Stimulated activated CD4-positive, alpha-beta T cell treated with anti-CD3 and anti-CD28 coated beads, Interleukin-12 subunit alpha, Interleukin-12 subunit beta, amount 100 ng/mL, for 48 hours (primary cell): Measurements from ENCODE around the gene RAPGEF6.
"Not testable (repeated sequence)": the region's sequence is repeated elsewhere in the genome, so short reads cannot be mapped to it uniquely, and the experiment has no call there.

ENCODE experiments used
- DNase-seq, 3 donors: peaks; one replicate each; pipeline ENCODE4 v3.0.0-alpha.2; 2020; ENCODE audit warnings: low read depth in 2 of 3, low spot score in 1 of 3

The RAPGEF6 gene, protein sequence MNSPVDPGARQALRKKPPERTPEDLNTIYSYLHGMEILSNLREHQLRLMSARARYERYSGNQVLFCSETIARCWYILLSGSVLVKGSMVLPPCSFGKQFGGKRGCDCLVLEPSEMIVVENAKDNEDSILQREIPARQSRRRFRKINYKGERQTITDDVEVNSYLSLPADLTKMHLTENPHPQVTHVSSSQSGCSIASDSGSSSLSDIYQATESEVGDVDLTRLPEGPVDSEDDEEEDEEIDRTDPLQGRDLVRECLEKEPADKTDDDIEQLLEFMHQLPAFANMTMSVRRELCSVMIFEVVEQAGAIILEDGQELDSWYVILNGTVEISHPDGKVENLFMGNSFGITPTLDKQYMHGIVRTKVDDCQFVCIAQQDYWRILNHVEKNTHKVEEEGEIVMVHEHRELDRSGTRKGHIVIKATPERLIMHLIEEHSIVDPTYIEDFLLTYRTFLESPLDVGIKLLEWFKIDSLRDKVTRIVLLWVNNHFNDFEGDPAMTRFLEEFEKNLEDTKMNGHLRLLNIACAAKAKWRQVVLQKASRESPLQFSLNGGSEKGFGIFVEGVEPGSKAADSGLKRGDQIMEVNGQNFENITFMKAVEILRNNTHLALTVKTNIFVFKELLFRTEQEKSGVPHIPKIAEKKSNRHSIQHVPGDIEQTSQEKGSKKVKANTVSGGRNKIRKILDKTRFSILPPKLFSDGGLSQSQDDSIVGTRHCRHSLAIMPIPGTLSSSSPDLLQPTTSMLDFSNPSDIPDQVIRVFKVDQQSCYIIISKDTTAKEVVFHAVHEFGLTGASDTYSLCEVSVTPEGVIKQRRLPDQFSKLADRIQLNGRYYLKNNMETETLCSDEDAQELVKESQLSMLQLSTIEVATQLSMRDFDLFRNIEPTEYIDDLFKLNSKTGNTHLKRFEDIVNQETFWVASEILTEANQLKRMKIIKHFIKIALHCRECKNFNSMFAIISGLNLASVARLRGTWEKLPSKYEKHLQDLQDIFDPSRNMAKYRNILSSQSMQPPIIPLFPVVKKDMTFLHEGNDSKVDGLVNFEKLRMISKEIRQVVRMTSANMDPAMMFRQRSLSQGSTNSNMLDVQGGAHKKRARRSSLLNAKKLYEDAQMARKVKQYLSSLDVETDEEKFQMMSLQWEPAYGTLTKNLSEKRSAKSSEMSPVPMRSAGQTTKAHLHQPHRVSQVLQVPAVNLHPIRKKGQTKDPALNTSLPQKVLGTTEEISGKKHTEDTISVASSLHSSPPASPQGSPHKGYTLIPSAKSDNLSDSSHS (N-terminal part only)

DNA sequence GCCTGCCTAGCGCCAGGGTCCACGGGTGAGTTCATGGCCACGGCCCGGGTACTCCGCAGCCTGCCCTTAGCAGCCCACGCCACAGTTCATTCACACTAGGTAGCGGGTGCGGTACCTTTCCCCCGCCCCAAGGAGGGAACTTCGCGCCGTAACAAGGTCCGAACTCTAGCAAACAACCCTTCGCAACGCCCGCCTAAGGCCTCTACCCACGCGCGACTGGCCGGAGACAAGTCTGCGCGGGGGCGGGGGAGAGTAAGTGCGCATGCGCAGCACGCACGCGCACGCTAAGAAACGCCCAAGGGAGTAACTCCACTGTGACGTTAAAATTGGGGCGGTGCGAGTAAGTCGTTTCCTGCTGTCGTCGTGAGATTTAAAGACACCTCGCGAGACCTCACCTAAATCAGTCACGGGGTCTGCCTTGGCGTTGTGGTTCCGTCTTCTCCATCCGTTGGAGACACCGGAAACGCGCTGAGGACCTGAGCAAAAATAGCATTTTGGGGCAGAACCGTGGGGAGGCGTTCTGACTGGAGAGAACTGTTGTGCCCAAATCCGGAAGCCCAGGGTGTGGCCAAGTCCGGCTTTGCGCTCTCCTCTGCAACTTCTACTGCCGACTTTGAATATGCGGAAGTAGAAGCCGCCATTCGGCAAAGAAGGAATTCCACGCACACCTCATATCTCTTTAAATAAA is at the start of gene RAPGEF6:
Gene RAPGEF6 (minus strand): TSS at position 234 of the 688 bp plus-strand sequence. CDS start 199 bp downstream, at position 35.
- peak; percentile 94 to 96 (median 95) for DNase-seq

DNA sequence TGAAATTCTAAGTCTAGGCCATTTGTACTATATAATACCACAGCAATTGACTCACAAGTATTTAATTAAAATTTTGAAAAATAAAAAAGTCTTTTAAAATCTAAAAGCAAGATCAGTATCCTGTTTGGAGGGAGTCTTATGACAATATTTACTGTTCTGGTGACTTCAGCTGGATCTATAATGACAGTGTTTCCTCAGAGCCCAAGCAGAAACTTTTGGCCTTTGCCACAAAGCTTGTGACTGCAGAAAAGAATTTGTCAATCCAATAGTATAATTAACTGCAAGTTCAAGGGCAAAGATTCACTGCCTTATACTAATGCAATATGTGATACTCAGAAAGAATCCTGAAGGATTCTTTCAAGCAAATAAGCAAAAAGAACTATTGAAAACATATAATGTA is 49.6 kb upstream of the RAPGEF6 start:
- no peak for DNase-seq

DNA sequence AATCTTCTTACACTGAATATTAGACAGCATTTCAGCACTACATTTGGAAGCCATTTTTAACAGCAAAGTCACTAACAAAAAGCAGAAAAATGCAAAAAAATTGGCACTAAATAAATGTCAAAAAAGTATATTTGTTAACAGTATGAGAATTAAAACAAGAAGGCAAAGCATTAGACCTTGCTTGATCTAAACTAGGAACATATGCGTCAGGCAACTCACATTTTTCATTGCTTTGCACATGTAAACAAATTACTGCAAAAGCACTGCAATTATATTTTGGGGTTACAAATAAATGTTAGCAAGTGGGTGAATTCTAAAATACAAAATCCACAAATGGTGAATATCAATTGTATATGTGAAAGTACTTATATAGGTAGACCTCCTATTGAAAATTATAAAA is 49.0 kb upstream of the RAPGEF6 start:
- DNase-seq: no peak

DNA sequence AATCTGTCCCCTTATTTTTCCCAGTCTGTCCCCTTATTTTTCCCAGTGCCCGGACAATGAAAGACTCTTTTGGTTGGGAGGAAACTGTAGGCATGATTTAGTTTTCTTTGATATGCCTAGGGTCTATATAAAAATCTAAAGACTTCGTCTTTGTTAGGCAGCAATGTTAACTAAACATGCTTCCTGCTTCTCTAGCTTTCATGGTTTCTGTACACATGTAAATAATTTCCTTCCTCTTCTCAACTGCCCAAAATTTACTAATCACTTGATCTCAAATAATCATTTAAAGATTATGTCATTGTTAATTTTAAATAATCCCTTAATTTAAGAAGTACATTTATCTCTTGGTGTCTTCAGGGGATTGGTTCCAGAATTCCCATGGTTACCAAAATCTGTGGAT is 47.8 kb upstream of the RAPGEF6 start:
- DNase-seq: no peak

DNA sequence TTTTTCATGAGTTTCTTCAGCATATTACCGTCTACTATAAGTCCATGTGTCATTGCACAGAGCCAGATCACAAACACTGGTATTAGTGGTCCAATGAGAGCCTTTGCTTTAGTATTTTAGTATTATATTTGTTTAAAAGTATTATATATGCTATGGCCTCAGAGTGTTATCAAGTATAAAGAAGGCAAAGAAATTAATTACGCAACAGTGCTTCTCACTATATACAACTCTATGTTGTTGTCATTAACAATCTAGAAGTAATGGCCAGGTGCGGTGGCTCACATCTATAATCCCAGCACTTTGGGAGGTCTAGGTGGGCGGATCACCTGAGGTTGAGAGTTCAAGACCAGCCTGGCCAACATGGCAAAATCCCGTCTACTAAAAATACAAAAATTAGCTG is 47.1 kb upstream of the RAPGEF6 start:
- DNase-seq: no peak

DNA sequence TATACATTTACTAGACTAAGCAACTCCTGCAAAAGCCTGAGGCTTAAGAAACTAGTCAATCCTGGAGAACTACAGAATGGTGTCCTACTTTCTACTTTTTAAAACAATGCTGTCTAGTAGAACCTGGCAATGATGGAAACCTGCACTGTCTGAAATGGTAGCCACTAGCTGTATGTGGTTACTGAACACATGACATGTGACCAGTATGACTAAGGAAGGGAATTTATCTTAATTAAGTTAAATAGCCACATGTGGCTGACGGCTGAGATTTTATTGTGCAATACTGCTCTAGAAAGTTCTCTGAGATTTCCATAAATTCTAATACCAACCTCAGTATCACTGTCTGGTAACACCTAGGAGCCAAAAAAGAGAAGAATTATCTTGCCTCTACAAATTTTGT is 44.9 kb upstream of the RAPGEF6 start:
- no peak for DNase-seq

DNA sequence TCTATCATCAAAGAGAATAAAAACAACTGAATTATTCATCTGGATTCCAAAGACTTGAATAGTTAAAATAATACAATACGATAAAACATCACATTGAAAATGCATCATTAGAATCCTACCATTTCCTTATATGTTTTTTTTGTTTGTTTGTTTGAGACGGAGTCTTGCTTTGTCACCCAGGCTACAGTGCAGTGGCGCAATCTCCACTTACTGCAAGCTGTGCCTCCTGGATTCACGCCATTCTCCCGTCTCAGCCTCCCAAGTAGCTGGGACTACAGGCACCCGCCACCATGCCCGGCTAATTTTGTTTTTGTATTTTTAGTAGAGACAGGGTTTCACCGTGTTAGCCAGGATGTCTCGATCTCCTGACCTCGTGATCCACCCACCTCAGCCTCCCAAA is 43.2 kb upstream of the RAPGEF6 start:
- not testable (repeated sequence) for DNase-seq

DNA sequence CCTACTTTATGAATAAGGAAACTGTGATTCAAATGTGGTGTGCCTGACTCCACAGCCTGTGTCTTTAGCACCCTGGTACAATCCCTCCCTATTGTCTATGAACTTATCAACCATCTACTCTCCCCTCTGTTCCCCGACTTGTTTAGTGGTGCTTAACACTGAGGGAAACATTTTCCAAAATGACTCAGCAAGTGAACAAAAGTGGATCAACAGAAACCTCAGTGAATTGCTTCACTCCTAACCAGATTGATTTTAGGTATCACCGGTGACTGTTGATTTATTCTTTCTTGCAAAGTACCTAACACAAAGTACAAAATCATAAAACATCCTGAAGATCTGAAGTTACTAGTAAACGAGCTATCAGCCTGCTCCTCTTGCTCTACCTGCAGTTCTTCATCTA is 42.1 kb upstream of the RAPGEF6 start:
- DNase-seq: no peak

DNA sequence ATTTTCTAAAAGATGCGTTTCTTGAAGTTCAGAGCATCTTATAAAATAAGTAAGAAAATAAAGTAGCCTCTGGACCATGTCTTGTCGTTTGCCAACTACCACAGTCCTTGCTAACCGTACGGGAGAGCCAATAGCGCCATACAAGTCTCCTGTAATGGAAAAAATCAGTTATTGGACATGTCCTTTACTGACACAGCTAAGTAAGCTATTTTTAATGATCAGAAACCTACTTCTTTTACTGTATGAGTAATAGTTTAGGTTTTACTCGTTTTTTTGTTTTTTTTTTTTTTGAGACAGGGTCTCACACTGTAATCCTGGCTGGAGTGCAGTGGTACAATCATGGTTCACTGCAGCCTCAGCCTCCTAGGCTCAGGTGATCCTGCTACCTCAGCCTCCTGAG is 37.7 kb upstream of the RAPGEF6 start:
- DNase-seq: no peak

DNA sequence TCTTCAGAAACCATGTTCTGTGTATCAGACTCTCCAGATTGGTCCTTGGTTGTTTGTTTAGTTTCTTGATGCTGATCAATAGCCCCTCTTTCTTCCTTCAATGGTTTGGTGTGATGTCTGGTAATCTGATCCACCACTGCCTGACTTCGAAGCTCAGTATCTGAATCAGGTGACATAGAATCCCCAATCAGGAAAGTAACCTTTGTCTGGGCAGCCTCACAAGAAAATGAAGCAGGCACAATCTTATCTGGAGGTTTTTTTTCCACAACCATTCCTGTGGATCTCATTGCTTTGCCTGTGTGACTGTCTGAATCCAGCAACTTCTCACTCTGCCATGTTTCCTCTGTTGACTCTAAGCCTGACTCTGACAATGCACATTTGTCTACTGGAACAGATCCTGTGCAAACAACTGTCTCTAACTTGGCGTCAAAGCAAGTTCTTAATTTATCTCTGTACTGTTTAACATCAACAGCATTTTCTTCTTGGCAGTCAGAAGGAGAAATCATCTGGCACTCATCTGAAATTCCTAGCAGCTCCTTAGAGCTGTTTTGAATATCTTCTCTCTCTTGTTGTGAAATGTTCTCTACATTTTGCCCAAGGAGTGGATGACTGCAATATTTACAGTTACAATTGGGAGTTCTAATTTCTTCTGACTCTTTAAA is 37.1 kb upstream of the RAPGEF6 start:
- no peak for DNase-seq

DNA sequence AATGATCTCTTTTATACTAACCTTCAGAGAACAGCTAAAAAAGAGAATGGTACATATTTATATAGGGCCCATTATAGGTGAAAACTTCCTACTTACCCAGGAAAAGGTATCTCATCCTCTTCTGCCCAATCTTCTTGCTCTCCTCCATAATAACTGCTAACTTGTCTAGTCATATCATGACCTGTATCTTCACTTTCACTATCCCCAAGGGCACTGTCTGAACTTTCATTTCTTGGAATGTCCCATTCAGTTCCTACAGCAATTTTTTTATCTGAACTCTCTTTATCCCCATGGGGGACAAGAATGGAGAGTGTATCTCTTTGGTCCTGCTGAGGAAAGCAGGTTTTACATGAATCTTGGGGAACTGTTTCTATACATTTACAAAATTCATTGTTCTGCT is 36.4 kb upstream of the RAPGEF6 start:
- DNase-seq: no peak

DNA sequence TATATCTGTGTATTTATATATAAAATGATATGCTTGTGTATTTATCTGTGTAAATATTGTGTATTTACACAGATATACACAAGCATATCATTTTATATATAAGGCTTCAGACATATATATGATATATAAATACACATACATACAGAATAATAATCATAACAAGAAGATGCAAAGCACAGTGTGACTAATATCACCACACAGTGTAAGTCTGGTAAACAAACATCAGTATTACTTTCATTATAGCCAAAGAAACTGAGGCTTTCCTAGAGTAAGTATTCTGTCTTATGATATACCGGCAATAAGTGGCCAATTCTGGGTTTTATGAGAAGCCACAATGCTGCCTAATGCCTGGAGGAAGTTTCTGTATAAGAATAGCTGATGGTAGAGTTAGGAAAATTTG is 29.9 kb upstream of the RAPGEF6 start:
- DNase-seq: no peak

DNA sequence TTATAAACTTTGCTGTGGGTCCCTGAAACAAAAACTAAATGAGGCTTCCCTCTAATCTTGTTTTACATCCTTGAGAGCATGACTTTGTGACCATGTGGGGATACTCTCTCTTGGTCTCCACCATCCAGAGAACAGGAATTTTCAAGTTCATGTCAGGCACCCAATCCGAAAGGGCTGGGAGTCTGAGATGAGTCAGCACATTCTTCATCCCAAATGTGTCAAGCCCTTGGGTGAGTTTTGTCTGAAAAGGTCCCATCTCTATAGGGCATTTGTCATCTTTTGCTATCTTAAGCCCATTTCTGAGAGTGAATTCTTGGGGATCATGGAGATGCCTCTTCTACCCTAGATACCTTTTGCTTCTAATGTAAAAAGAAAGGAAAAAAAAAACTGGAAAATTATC is 26.9 kb upstream of the RAPGEF6 start:
- DNase-seq: no peak

DNA sequence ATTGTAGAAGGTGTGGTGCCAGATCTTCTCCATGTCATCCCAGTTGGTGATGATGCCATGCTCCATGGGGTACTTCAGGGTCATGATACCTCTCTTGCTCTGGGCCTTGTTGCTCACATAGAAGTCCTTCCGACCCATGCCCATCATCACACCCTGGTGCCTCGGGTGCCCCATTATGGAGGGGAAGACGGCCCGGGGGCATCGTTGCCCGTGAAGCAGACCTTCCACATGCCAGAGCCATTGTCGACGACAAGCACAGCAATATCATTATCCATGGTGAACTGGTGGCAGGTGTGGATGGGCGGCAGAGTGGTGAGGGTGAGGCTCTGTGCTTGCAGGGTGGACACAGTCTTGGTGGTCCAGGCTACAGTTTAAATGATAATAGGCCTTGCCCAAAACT is 24.8 kb upstream of the RAPGEF6 start:
- no peak for DNase-seq

DNA sequence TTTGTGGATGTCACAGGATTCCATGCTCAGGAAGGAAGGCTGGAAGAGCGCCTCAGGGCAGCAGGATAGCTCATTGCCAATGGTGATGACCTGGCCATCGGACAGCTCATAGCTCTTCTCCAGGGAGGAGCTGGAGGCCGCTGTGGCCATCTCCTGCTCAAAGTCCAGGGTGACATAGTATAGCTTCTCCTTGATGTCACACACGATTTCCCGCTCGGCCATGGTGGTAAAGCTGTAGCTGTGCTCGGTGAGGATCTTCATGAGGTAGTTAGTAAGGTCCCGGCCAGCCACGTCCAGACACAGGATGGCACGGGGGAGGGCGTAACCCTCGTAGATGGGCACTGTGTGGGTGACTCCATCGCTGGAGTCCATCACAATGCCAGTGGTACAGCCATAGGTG is 24.3 kb upstream of the RAPGEF6 start:
- DNase-seq: no peak

DNA sequence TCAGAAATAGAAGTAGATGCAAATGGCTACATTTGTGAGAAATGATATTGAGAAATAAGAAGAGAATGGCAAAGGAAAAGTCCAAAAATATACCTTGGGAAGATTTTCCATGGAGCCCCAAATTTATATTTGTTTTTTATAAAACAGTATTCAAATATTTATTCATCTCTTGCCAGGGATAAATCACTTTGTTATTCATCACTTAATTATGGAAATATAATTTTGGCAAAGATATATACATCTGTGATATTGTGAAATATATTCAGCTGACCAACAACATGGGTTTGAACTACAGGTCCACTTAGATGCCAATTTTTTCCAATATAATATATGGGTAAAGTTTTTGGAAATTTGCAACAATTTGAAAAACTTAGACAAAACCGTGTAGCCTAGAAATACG is 19.7 kb upstream of the RAPGEF6 start:
- no peak for DNase-seq

DNA sequence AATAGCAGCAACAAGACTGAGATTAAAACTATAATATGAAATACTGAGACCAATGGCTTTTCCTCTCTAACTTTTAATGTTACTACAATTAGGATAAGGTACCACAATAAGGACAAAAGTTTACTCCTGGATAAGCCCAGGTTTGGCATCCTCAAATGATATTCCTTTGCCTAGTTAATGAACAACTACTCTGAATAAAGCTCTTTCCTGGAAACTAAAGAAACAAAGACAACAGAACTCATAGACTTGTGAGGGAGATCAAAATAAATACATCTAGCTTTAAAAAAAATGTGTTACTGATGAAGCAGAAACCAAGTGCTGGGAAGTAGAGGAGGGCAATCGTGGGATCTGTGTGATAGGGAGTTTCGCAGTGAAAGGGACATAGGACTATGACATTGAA is 19.3 kb upstream of the RAPGEF6 start:
- DNase-seq: no peak

DNA sequence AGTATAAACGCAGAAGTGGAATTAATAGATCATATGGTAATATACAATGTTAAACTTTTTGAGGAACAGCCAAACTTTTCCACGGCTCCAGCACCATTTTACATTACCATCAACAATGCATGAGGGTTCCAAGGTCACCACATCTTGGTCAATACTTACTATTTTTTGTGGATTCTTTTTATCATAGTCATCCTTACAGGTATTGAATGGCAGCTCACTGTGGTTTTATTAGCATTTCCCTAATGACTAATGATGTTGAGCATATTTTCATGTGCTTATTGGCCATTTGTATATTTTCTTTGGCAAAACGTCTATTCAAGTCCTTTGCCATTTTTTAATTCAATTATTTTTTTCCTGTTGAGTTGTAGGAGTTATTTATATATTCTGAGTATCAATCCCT is 14.1 kb upstream of the RAPGEF6 start:
- DNase-seq: no peak

DNA sequence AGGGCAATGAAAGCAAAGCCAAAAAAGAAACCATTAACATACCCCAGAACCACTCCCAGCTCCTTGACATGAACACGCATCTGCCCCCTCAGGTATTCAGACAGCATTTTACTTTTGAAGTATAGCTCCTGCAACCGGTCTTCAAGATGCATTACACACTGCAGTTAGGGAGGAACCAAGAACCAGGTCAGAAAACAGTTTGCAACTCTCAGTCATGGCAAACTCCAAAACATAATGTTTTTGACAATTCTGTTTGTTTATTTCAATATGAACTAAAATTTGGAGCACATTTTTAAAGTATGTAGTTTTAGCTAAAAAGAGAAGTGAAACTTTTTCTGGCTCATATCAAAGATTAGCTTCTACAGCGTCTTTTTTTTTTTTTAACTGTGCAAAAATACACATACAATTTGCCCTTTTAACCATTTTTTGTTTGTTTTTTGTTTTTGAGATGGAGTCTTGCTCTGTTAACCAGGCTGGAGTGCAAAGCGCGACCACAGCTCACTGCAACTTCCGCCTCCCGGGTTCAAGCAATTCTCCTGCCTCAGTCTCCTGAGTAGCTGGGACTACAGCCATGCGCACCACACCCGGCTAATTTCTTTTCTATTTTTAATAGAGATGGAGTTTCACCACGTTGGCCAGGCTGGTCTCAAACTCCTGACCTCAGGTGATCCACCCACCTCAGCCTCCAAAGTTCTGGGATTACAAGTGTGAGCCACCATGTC is 12.2 kb upstream of the RAPGEF6 start:
- no peak for DNase-seq

DNA sequence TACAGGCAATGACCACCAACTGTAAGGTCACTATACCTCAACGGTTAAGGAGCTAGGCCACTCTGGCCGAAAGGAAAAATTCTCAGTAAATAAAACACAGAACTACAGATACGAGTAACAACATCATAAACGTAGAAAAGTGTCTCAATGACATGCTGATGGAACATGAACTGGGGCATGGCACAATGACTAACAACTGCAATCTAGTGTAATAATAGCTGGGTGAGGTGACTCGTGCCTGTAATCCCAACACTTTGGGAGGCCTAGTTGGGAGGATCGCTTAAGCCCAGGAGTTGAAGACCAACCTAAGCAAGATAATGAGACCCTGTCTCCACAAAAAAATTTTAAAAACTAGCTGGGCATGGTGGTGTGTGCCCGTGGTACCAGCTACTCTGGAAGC is 9.8 kb upstream of the RAPGEF6 start:
- no peak for DNase-seq
